SW 1271 (cell line): ENCODE results near the gene TTL.
A peak's percentile ranks its signal among the peaks of the same experiment; 100 is the strongest.
"Not testable (repeated sequence)": the region's sequence is repeated elsewhere in the genome, so short reads cannot be mapped to it uniquely, and the experiment has no call there.

Source experiments
- DNase-seq, 2 experiments: peaks; one replicate each; lab custom pipeline; 2025; lab: John Stamatoyannopoulos, UW

The TTL gene

GRCh38 chr2:112481528-112482233 lies at the start of gene TTL:
Gene TTL, plus strand, starts transcription at chr2:112482156. Its CDS starts 189 bp downstream, at chr2:112482345.
- DNase-seq: peak; percentile 32 to 71

GRCh38 chr2:112432390-112432734 lies 49.6 kb upstream of the TTL start:
- DNase-seq: not testable (repeated sequence)

- not testable (repeated sequence) for DNase-seq
Observed at GRCh38 chr2:112432735-112433479, 49.0 kb upstream of the TTL start.

GRCh38 chr2:112433480-112433879 lies 48.5 kb upstream of the TTL start, which contains the start of gene RGPD8:
Gene RGPD8, minus strand, starts transcription at chr2:112433645. Its CDS starts 192 bp downstream, at chr2:112433453.
- DNase-seq: not testable (repeated sequence)

GRCh38 chr2:112433932-112434730 lies 47.8 kb upstream of the TTL start:
- no peak for DNase-seq

GRCh38 chr2:112434890-112435715 lies 46.9 kb upstream of the TTL start:
- DNase-seq: not testable (repeated sequence)

- DNase-seq: not testable (repeated sequence)
Observed at GRCh38 chr2:112435716-112436431, 46.1 kb upstream of the TTL start.

GRCh38 chr2:112436993-112437392 lies 45.0 kb upstream of the TTL start:
- DNase-seq: not testable (repeated sequence)

GRCh38 chr2:112437405-112437831 lies 44.5 kb upstream of the TTL start:
- DNase-seq: not testable (repeated sequence)

GRCh38 chr2:112438603-112439261 lies 43.2 kb upstream of the TTL start:
- DNase-seq: not testable (repeated sequence)

GRCh38 chr2:112444256-112444655 lies 37.7 kb upstream of the TTL start:
- not testable (repeated sequence) for DNase-seq

GRCh38 chr2:112449854-112450253 lies 32.1 kb upstream of the TTL start:
- DNase-seq: no peak

- no peak for DNase-seq
Observed at GRCh38 chr2:112451317-112451716, 30.6 kb upstream of the TTL start.

- no peak for DNase-seq
Observed at GRCh38 chr2:112454586-112454985, 27.4 kb upstream of the TTL start.

GRCh38 chr2:112459372-112459771 lies 22.6 kb upstream of the TTL start:
- DNase-seq: no peak

- no peak for DNase-seq
Observed at GRCh38 chr2:112462178-112462577, 19.8 kb upstream of the TTL start.

- no peak for DNase-seq
Observed at GRCh38 chr2:112463256-112463655, 18.7 kb upstream of the TTL start.

- peak; percentile 3 to 29 for DNase-seq
Observed at GRCh38 chr2:112465382-112465781, 16.6 kb upstream of the TTL start.

- no peak for DNase-seq
Observed at GRCh38 chr2:112472547-112473263, 9.3 kb upstream of the TTL start.
